ENCODE data around the gene FOXP1. TPM values are rescaled to one million over a fixed set of nuclear protein-coding genes. Genes with fewer than 3 reads are reported as not detected.

FOXP1 gene
- total RNA-seq, 1 experiment from 2014 or later = 75.3 TPM

- no peak for TF ChIP-seq CTCF (conservative IDR thresholded peaks at IDR 0.05)
- H4K20me1 ChIP-seq (ENCODE audit: control insufficient read depth, insufficient read depth, insufficient read length) = no peaks in the 10 kb centered on the region
- no peak overlapping the region for H3K56ac ChIP-seq (ENCODE audit: insufficient read length, low read depth, low read length)
- H2BK5ac ChIP-seq (ENCODE audit: insufficient read length, low read length) = peak overlapping the region; percentile 14
- H3K4ac ChIP-seq (ENCODE audit: low read depth, low read length) = no peak overlapping the region; the same call in none of the 2 replicates
- H3K27me3 Mint-ChIP-seq (ENCODE audit: low read depth) = no peaks in the 10 kb centered on the region
- H2AFZ ChIP-seq (ENCODE audit: low read length) = no peak overlapping the region
- peak overlapping the region; percentile 91 for H4K91ac ChIP-seq (ENCODE audit: insufficient read length, low read depth, low read length)
- peak overlapping the region; percentile 32; the same call in 1 of the 2 replicates for H3K14ac ChIP-seq (ENCODE audit: insufficient read depth, low read length)
- no peak overlapping the region for H3K9ac ChIP-seq (ENCODE audit: extremely low read depth, insufficient read length, low read length)
- no peak for DNase-seq
- H3K23ac ChIP-seq (ENCODE audit: insufficient read length, low read depth, low read length) = no peak overlapping the region
- H3K18ac ChIP-seq (ENCODE audit: insufficient read length, low read depth, low read length) = peak overlapping the region; percentile 72
- H3K4me1 Mint-ChIP-seq = peaks cover 52 to 55% of the 10 kb centered on the region in 2 experiments
- no peak overlapping the region for H4K8ac ChIP-seq (replicated peaks; ENCODE audit: insufficient read length, low read depth, low read length)
- H3K79me1 ChIP-seq (ENCODE audit: insufficient read depth, low read depth, low read length, poor library complexity, severe bottlenecking) = no peaks in the 10 kb centered on the region
- no peak overlapping the region for H3K4me2 ChIP-seq (ENCODE audit: insufficient read depth, insufficient read length, low read length)
- H2BK15ac ChIP-seq (ENCODE audit: low read depth, low read length) = no peak overlapping the region
- H3K79me2 ChIP-seq (ENCODE audit: insufficient read depth, low read length) = peaks cover 2% of the 10 kb centered on the region; the same call in 1 of the 2 replicates
- peak overlapping the region; percentile 44 for H4K5ac ChIP-seq (ENCODE audit: insufficient read length, low read depth, low read length)
- peaks cover 0 to 2% (median 0%) of the 10 kb centered on the region in 3 experiments; a peak in 1 of 7 replicates for H3K36me3 Mint-ChIP-seq (ENCODE audit: insufficient read depth in 1 of 3, low read depth in 3 of 3)
- H3K4me3 Mint-ChIP-seq = no peak overlapping the region
- peak overlapping the region; percentile 22 for H2AK5ac ChIP-seq (ENCODE audit: insufficient read length, low read length)
- no peak overlapping the region for H2BK20ac ChIP-seq (ENCODE audit: low read depth, low read length, poor library complexity, severe bottlenecking)
- H3K4me1 ChIP-seq (ENCODE audit: insufficient read depth, low read length) = peaks cover 24% of the 10 kb centered on the region; the same call in 1 of the 2 replicates
- no peak overlapping the region for H3T11ph ChIP-seq (ENCODE audit: low read length)
- H3K27ac Mint-ChIP-seq = peak overlapping the region; percentile 89 to 98 (median 96)
- H3K9me3 Mint-ChIP-seq = no peaks in the 10 kb centered on the region
- WGBS (ENCODE audit: extremely low coverage, insufficient read length, low lambda C conversion rate) = no CpG with 5 or more reads among the region's 3 CpGs
- H2BK120ac ChIP-seq (ENCODE audit: low read depth, low read length, poor library complexity, severe bottlenecking) = peak overlapping the region; percentile 50
- H3K9me3 ChIP-seq (ENCODE audit: control insufficient read depth, low read depth, low read length) = no peaks in the 10 kb centered on the region
- H3K27me3 ChIP-seq (ENCODE audit: insufficient read depth, low read length) = no peaks in the 10 kb centered on the region
- H2BK12ac ChIP-seq (ENCODE audit: insufficient read length, low read depth, low read length) = peak overlapping the region; percentile 84
- peak overlapping the region; percentile 98 for H3K27ac ChIP-seq (ENCODE audit: insufficient read length, low read depth, low read length)
- H3K23me2 ChIP-seq (ENCODE audit: insufficient read length, low read depth, low read length, poor library complexity, severe bottlenecking) = no peaks in the 10 kb centered on the region
These were observed 85.0 kb downstream of the FOXP1 start for GRCh38 chr3:71498543-71498942.

All from H9 (cell line).